ENCODE measurements around the gene CEMIP.

Gene CEMIP

DNA sequence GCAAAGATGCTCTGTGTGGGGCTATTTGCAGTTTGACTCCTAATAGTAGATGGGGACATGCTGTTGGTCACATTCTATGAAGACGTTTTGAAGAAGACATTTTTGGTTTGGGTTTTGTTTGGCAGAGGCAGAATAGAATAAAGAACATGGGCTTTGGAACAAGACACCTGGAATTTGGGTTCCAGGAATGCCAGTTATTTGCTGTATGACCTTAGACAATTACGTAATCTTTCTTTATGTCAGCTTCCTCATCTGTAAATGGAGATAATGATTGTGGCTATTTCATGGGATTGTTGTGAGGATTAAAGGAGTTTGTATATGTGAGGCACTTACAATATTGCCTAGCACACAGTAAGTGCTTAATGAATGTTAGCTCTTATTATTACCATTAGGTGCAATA is 118.9 kb downstream of the CEMIP start:
- no peak for DNase-seq

DNA sequence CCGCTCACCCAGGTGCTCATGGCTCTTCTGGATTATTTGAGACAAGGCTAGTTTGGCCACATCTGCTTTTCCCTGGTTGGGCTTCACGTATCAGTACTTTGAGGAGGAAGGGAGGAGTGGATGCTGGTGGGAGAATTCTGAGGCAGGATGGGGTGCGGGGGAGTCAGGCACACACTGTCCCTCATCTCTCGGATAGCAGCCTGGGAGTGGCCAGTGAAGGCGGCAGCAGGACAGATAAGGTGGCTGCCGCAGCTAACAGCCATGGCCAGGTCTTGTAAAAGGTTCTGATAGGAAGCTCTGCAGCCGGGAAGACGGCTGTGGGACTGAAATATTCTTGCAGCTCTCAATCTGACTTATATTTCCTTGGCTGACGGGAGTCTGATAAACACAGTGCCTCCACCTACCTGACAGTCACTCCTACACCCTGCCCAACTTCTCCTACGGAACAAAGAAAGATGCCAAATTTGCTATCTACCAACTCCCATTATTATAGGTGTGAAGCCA is 123.2 kb downstream of the CEMIP start:
- no peak for DNase-seq

DNA sequence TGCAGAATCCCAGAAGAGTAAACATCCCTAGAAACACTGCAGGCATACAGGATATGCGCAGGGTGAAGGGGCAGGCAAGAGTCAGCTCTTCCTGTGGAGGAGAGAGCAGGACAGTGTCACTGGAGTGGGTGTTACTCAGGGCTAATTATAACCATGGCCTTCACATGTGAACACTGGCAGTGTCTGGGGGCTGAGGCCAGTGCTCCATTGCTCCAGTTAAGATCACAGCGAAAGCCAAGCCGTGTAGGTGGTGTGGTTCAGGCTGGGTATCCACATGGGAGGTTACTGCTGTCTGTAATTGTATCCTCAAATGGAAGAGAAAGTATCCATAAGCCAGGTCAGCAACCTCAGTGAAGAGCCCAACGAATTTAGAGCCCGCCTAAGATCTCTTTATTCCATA is 125.8 kb downstream of the CEMIP start:
- DNase-seq, result no peak

GRCh38 chr15:80906159-80906766 is 127.1 kb downstream of the CEMIP start:
- no peak for DNase-seq

GRCh38 chr15:80911821-80912220 is 132.7 kb downstream of the CEMIP start:
- DNase-seq, result no peak

DNA sequence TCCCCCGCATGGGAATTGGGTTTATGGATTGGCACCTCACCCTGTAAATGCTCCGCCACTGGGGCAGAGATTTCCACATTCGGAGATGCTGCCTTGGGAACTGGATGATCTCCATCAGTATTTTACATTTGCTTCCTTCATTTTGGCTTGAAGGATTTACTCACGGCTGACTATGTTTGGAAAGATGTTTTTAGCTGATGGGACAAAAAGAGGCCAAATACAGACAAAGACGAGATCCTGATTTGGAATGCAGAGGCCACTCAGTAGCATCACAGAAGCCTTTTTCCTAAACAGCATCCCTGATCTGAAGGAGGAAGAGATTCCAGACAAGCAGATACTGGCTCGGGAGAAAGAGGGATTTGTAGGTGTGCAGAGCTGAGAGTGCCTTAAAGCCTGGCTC is 133.5 kb downstream of the CEMIP start:
- no peak for DNase-seq

- no peak for DNase-seq
Measured at GRCh38 chr15:80913541-80913940, 134.4 kb downstream of the CEMIP start.

GRCh38 chr15:80915472-80915871 is 136.3 kb downstream of the CEMIP start:
- no peak for DNase-seq

- DNase-seq, result no peak
Measured at GRCh38 chr15:80916056-80916455, 136.9 kb downstream of the CEMIP start.

DNA sequence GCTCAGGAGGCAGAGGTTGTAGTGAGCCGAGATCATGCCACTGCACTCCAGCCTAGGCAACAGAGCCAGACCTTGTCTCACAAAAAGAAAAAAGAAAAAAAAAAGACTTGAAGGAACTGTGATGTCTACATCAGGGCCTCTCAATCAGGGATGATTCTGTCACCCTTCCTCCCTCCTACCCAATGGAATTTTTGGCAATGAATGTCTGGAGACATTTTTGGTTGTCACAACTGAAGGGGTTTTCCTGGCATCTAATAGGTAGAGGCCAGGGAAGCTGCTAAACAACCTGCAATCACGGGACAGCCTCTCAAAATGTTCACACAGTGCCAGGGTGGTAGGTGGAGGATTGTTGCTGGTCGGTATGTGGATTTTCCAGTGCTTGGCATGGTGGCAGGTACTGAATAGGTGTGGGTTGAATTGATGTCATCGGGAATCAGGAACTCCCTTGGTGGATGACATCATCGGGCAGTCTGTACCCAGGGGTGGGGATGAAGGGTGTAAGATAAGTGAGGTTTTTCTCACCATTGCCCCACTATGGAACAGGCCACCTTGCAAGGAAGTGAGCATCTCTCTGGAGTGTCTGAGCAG is 139.1 kb downstream of the CEMIP start:
- no peak for DNase-seq

DNA sequence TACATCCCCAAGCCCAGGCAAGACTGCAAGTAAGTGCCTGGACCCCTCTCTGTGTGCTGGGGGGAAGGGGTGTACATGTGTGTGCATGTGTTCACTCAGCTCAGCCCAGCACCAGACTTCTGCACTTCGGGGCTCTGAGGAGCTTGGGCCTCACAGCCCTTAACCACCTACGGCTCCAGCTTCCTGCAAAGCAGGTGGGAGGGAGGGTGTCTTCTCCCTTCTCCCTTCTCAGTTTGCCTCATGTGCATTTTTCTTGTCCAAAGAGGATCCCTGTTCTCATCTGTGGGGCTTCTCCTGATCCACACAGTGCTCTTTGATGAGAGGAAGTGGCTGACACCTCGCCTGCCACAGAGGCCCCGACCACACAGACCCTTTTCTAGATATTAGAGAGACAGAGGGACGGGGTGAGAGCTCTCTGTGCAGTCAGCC is 141.1 kb downstream of the CEMIP start:
- DNase-seq, result no peak

- no peak for DNase-seq
Measured at GRCh38 chr15:80921736-80922410, 142.7 kb downstream of the CEMIP start.

- DNase-seq, result no peak
Measured at GRCh38 chr15:80923668-80924067, 144.5 kb downstream of the CEMIP start.

- DNase-seq, result no peak
Measured at GRCh38 chr15:80924278-80924677, 145.1 kb downstream of the CEMIP start.

- no peak for DNase-seq
Measured at GRCh38 chr15:80925597-80926059, 146.5 kb downstream of the CEMIP start.

DNA sequence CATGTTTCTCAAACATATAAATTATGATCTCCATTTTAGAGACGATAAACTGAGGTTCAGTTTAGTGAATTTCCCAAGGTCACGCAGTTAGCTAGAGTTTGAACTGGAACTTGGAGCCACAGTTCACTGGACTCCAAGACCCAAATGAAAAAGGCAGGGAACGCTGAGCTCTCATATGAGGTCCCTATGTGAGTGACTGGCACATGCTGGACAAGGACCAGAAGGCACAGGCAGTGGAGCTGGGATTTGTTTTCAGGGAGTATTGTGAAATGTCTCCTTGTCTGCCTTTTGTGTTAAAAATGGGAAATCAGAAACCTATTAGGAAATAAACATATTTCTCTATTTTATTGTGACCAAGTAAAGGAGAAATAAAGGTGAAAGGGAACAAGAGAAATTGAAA is 147.0 kb downstream of the CEMIP start:
- DNase-seq, result no peak

DNA sequence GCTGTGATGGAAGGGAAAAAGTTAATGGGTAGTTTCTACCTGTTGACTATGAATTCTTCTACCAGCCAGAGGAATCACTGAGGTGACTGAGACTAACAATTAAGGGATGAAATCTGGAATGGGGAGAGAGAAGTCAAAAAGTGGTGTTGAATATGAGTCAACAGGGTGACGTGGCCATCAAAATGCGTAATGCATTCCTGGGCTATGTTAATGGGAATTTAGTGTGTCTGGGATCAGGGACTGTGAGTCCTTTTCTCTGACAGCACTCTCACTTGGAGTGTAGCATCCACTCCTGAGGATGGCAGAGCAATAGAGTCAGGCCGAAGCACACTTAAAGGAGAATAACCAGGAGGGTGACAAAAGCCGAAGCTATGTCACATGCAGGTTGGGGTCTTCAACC is 150.1 kb downstream of the CEMIP start:
- no peak for DNase-seq

- DNase-seq, result no peak
Measured at GRCh38 chr15:80929689-80930088, 150.5 kb downstream of the CEMIP start.

- DNase-seq, result no peak
Measured at GRCh38 chr15:80931191-80931590, 152.0 kb downstream of the CEMIP start.

GRCh38 chr15:80931721-80932512 is 152.7 kb downstream of the CEMIP start:
- DNase-seq, result no peak

DNA sequence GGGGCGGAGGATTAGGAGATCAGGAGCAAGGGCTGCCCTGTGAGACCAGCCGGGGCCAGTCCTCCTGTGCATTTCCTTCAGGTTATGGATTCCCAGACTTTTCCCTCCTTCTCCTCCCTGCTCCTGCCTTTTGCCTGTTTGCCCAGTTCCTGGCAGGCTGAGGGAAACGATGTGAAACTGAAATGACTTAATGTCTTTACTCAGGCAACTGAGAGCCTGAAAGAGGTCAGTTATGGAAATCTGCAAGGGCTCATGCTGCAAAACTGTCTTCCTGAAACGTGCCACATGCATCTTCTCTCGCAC is 153.3 kb downstream of the CEMIP start:
- no peak for DNase-seq

GRCh38 chr15:80932989-80933388 is 153.8 kb downstream of the CEMIP start:
- peak; percentile 48 for DNase-seq

GRCh38 chr15:80934761-80935221 is 155.6 kb downstream of the CEMIP start:
- no peak for DNase-seq
